OCI-LY3 (cell line): ENCODE measurements around the gene RBM33.

Source experiments
- CTCF ChIP-seq: fragments of 200-600, 300-600 bp; sonication (generic); IDR thresholded peaks from 2 replicates; pipeline ENCODE4 v1.5.1; 2014; ENCODE audit warnings: antibody characterized with exemption, low read length, low read depth
- EZH2phosphoT487 ChIP-seq: fragments of 200-600 bp; shearing (Covaris generic); IDR thresholded peaks from 2 replicates; pipeline ENCODE4 v1.6.1; 2018; ENCODE audit warnings: antibody characterized with exemption, mixed run types, low read depth

GRCh38 chr7:155773531-155773930 is 129.1 kb downstream of the RBM33 start:
- TF ChIP-seq CTCF, result no peak
- no peak for TF ChIP-seq EZH2phosphoT487
